IPS-NIHi11 (cell line): ENCODE measurements around the gene ZNF512B.

Experiments
- DNase-seq: peaks from one replicate; pipeline ENCODE4 v3.0.0; 2012; ENCODE audit warnings: mixed read lengths, low spot score

Gene ZNF512B

DNA sequence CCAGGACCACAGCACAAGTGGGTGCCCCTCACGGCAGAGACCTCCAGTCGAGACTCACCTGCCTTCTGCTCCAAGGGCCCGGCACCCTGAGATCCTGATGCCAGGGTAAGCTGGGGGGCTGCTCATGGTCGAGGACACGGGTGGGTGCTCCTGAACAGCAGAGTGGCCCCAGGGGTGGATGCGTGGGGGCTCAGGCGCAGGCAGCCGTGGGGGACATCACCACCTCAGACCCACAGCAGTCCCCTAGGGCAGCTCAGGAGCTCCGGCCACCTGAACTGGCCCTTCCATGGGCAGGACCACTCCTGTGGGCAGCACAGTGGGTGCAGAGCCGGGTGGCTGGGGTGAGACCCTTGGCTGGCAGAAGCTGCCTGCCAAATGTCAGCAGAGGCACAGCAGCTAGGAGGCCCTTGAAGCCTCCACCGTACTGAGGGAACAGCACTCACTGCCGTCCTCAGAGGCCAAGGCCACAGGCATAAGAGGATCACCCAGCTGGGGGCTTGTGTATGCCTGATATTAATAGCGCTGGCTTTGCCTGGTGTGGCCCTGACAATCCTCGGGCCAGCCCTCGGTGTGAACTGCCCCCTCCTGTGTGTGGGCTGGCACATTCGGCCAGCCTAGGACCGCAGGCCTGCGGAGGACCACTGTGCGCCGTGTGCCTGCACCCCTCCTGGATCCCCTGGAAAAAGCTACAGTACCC lies 18.9 kb downstream of the ZNF512B start:
- no peak for DNase-seq

- DNase-seq, result no peak
These were observed 21.9 kb downstream of the ZNF512B start for GRCh38 chr20:63947638-63948456.

DNA sequence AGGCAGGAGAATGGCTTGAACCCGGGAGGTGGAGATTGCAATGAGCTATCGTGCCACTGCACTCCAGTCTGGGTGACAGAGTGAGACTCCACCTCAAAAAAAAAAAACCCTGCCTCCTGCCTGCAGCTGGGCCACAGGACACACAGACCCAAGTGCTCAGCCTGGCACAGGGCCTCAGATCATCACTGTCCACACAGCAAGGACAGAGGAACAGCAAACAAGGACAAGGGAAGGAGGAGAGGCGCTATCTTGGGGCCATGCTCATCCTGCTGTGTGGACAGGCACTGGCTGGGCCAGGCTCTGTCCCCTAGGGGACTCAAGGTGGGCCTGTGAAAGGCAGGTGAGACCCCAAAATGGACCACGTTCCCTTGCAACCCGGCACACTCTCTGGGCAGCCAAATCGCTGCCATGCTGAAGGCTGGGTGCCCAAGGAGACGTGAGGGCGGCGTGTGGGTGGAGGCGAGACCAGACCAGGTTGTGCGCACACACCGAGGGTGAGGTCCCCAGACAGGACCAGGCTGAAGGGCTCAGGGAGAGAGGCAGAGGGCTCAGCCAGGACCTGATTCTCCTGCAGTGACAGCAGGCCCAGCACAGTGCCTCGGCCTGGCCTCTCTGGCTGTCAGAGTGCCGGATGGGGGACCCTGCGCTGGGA lies 22.6 kb downstream of the ZNF512B start:
- no peak for DNase-seq

GRCh38 chr20:63945921-63946920 lies 23.5 kb downstream of the ZNF512B start:
- no peak for DNase-seq

DNA sequence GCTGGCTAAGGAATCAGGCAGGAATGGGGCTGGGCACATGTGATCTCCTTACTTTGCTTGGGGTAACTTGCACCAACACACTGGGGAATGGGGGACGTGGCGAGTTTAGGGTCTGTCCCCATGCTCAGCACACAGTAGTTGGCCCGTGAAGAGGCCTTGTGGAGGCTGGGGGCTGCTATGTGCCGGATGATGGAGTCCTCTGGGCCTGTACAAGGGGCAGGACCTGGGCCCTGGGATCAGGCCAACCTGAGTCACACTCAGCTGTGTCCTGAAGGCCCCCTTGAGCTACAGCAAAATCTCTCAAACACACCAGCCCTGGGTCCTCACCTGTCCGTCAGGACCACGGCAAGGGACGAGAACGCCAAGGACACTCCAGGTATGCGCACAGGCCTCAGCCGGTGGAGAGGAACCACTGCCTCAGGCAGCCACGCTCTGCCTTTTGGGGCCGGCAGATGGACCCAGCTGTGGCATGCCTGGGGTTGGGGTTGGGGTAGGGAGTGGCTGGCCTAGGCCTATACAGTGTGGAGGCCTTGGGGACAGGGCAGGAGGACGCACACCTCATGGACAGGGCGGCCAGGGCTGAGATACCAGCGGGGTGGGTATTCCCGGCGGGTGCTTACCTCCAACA lies 24.6 kb downstream of the ZNF512B start:
- DNase-seq, result no peak

DNA sequence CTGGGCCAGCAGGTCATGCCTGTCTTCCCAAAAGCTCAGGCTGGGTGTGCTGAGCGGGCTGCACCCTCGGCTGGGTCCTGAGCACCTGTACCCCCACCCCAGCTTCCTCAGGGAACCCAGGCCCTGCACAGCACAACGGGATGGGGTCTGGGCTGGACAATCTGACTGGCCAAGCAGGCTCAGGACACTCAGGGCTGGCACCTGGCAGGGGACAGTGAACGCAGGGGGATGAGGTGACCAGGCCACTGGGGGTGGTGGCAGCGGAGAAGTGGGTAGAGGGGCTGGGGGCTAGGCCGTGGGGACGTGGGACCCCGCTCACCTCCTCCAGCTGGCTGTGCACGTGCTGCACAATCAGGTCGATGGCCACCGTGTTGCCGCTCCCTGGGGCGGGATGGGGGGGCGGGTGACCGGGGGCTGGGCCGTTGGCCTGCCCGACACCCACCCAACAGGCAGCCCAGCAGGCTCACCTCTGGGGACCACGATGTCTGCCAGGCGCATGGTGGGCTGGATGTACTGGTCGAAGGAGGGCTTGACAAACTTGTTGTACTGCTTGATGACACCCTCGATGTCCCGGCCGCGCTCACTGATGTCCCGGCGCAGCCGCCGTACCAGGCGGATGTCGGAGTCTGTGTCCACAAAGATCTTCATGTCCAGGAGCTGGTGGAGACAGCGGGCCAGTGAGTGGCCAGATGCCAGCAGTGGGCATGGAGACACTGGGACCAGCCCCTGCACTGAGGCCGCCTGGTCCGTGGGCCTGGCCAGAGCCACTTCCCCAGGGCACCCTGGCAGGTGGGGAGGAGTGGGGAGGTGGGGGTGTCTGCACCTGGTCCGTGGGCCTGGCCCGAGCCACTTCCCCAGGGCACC lies 25.4 kb downstream of the ZNF512B start:
- no peak for DNase-seq

DNA sequence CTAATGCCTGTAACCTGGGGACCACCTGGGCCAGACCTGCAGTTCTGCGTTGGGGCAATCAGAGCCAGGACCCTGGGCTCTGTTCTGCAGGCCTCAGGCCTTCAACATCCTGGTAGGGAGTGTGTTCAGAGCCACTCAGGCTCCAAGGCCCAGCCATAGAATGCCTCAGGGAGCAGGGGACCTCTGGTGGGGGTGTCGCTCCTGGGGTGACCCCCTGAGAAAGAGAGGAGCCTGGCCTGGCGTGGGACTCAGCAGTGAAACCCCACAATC lies 26.0 kb downstream of the ZNF512B start:
- no peak for DNase-seq

GRCh38 chr20:63942969-63943807 lies 26.5 kb downstream of the ZNF512B start:
- DNase-seq, result no peak

- peak; percentile 91 for DNase-seq
These were observed 27.3 kb downstream of the ZNF512B start for GRCh38 chr20:63942250-63942951.

DNA sequence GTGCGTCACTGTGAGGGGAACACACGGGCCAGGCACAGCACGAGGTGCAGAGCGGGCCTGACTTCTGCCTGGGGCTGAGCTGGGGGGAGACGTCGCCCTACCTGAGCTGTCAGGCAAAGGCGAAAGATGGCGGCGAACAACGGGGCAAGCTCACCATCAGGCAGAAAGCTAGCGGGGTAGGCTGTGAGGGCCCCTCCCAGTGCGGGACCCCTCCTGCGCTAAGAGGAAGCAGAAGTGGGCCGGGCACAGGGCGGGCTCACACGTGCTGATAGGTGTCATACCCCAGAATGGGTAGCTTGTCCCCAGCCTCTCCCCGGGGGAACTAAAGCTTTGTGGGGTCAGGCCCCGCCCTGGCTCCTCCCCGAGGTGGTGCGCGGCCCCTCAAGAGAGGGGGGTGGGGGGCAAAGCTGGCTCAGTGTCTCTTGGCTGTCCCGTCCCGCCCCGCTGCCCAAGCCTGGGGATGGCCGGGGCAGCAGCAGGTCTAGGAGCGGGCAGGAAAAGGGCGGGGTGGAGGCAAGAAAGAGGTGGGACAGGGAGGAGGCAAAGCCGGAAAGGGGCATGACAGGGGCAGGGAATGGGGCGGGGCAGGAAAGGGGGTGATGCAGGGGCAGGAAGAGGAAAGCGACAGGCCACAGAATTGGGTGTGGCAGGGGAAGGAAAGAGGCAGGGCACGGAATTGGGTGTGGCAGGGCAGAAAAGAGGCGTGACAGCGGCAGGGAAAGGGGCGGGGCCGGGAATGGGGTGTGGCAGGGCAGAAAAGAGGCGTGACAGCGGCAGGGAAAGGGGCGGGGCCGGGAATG lies 28.2 kb downstream of the ZNF512B start:
- peak; percentile 77 for DNase-seq

GRCh38 chr20:63940472-63941266 lies 29.1 kb downstream of the ZNF512B start:
- no peak for DNase-seq

DNA sequence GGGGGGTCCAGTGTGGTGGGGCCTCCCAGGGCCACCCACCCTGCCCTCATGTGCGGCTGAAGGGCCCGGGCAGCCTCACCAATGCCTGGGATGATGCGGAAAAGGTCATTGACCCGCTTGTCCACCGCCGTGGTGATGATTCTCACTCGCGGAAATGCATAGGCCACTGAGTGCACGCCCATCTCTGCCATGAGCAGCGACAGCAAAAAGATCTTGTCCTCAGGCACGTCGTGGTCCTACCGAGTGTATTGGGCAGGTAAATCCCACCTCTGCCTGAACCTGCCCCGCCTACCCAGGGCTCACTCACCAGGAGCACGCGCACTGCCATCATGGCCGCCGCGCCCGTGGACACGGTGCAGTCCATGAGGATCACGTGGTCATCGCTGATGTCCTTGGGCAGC lies 29.7 kb downstream of the ZNF512B start:
- no peak for DNase-seq

GRCh38 chr20:63939061-63939935 lies 30.4 kb downstream of the ZNF512B start:
- DNase-seq, result no peak

DNA sequence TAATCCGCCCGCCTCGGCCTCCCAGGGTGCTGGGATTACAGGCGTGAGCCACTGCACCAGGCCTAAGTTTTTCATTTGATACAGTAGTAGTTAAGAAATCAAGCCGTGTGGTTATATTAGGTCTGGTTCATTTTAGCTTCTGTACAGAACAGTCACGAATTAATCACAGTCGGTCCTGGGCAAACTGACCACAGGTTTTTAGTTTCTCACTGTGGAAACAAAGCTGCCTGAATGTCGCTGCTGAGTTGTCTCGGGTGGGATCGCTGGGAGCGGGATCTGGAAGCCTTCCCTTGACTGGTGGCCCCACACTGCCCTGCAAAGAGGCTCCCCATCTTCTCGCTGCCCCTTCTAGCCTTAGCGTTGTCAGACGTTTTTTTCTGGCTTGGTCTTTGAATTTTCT lies 32.1 kb downstream of the ZNF512B start:
- no peak for DNase-seq

GRCh38 chr20:63935447-63935846 lies 34.3 kb downstream of the ZNF512B start:
- no peak for DNase-seq
